ENCODE data around the gene ATIC.

Gene ATIC

DNA sequence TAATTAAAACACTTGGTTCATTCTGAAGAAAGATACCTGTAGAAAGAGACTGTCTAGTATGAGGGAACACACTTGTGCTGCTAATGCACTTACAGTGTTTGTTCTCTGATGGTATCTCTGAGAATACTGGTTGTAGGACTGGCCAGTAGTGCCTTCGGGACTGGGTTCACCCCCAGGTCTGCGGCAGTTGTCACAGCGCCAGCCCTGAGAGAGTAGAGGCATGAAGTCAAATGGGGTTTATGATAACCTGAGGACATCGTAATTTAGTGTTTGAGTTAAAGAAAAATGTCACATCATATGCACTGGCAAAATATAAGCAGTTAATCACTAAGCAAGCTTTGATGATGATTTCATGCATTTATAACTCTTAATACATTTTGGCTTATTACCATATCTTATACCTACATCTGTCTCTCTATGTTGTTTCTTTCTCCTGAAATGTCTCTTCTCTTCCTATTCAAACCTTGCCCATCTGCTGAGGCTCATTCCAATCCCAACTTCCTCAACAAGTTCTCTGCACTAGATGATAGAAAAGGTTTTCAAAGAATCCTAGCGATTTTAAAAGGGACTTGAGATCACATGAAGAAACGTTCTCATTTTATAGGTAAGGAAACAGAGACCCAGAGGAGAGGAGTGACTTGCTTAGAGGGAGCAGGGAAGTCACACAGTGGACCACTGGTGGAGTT is 50.2 kb downstream of the ATIC start:
- DNase-seq = no peak

- DNase-seq = no peak
These were observed 50.7 kb downstream of the ATIC start for GRCh38 chr2:215362562-215362904.

DNA sequence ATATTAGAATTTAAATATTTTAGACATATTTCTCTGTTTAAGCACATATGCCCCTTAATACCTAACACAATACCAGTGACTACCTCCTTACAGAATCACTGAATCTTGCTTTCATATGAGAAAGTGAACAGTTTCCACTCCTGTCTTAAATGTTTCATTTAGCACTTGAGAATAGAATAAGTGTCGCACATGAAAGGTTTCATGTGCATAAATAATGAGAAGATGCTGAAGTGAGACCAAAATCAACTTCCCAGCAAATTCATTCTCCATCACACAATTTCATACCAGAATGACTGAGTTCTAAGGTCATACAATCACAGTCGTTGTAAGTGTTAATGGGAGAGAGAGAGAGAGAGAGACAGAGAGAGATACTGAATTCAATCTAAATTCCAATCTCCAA is 51.2 kb downstream of the ATIC start:
- no peak for DNase-seq

DNA sequence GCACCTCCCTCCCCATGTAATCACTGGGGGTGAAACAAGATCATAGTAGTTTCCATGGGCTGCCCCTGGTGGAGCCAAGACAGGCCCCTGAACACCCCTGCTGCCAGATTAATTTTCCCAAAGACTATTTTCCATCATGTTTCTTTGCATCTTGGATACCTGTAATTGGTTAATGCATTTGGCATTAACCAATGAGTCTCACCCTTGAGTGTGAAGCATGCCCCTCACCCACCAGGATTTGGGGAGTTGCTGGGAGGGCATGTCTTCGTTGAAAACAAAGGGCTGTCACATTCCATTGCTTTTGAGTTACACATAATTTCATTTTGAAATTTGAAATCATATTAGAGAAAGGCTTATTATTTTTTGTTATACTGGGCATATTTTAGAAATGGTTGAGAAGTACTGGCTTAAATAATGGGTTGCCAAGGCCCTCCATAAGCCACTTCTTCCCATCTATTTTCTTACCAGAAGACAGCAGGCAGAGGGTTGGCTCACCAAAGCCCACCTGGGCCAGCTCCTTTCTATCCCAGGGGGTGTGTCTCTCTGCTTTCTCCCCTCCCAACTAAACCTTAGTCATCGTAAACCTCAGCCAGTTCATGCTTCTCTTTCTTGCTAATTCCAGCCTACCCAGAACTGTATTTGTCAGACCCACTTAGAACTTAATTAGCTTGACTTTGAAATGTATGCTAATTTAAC is 51.8 kb downstream of the ATIC start:
- DNase-seq = no peak

DNA sequence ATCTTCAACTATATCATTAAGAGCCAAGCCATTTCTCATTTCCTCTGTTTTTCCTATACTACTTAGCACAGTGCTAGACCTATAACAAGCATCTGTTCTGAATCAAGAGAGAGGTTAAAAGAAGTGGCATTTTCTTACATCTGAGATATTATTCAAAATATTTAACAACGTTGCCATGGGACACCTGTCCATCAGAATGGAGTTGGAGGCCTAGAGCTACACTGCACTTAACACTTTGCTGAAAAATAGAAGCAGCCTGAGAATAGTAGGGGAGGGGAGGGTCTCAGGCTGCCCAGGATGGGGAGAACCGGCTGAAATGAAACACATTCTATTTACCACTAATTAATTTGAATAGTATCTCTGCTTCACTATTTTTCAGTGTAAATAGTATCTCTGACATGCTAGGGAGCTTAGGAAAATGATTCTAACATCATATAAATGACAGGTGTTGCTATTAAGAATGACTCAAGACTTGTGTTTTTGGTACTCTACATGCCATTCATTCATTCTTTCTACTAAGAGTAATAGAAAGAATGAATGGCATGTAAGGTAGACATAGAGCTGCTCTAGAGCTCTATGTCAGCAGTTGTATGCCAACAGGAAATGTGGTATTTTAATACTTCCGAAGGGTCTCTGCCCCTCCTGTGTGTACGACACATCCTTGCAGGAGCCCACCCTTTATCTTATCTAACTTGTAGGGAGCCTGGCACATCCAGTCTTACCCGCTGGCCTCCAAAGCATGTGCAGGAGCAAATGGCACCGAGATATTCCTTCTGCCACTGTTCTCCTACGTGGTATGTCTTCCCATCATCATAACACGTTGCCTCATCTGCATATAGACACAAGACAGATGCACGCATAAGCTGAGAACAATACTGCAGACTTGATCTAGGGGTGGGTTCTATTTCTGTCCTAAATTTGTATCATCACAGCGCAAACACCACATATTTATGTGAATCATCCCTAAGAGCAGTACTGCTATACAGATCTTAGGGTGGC is 52.6 kb downstream of the ATIC start:
- DNase-seq = no peak

DNA sequence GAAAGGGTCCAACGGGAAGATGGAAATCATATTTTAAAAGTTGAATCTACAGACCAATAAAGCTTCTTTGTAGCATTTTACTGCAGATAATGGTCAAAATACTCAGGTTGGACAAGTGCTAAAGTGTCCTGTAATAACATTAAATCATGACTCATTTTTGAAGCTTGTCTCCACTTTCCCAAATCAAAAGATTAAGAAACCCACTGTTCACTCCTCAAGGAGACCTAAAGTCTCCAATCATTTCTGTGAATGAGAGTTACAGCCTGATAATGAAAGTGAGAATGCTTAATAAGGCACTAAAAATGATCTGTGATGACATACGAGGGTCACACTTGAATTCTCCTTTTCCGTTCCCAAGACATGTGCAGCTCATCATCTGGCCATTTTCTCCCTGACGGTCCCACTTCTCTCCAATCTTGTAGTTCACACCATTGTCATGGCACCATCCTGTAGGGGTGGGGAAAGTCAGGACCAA is 53.4 kb downstream of the ATIC start:
- DNase-seq = no peak

- DNase-seq = no peak
These were observed 54.7 kb downstream of the ATIC start for GRCh38 chr2:215366440-215367032.

DNA sequence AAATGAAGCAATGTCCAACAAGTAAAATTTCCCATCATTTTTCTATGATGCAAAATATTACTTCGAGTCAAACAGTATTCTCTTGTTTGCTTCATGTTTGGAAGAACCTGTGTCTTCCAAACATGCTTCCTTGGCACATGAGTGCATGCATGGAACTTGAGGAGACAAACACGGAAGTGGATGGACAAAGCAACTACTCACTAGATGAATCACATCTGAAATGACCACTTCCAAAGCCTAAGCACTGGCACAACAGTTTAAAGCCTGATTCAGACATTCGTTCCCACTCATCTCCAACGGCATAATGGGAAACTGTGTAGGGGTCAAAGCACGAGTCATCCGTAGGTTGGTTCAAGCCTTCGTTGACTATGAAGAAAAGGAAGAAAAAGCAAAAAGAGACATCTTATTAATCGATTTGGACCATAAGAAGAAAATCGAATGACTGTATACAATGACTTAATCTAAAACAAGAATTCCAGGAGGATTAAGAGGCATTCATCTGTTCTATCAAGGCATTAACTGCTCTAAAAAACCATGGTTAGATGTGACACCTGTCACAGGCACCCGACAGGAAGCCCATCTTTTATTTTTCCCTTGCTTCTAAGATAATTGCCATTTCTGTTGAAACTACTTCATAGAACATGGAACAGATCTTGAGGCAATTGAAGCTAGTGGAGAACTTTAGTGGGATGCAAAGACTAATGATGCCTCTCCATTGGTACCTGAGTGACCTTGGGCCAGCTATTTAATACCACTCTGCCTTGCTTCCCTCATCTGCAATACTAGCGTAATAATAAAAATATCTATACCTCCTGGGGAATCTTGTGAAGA is 56.0 kb downstream of the ATIC start:
- no peak for DNase-seq

DNA sequence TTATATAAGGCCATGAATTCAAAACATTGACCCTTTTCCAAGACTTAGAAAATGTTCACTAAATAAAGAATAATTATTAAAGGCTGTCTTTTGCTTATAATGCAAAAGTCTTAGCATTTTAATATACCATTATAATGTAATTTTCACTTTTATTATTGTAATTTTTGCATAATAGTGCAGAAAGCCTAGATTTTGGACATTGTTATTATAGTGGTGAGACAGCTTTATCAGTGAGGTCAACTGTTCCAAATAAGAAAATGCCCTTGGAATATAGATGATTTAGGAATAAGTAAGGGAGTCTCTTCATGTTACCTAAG is 56.6 kb downstream of the ATIC start:
- no peak for DNase-seq

- no peak for DNase-seq
These were observed 57.4 kb downstream of the ATIC start for GRCh38 chr2:215369181-215369760.

GRCh38 chr2:215370112-215370965 is 58.5 kb downstream of the ATIC start:
- DNase-seq = no peak

GRCh38 chr2:215371915-215372897 is 60.3 kb downstream of the ATIC start:
- DNase-seq = no peak

GRCh38 chr2:215372968-215373649 is 61.2 kb downstream of the ATIC start:
- DNase-seq = no peak

GRCh38 chr2:215374002-215374401 is 62.1 kb downstream of the ATIC start:
- no peak for DNase-seq

DNA sequence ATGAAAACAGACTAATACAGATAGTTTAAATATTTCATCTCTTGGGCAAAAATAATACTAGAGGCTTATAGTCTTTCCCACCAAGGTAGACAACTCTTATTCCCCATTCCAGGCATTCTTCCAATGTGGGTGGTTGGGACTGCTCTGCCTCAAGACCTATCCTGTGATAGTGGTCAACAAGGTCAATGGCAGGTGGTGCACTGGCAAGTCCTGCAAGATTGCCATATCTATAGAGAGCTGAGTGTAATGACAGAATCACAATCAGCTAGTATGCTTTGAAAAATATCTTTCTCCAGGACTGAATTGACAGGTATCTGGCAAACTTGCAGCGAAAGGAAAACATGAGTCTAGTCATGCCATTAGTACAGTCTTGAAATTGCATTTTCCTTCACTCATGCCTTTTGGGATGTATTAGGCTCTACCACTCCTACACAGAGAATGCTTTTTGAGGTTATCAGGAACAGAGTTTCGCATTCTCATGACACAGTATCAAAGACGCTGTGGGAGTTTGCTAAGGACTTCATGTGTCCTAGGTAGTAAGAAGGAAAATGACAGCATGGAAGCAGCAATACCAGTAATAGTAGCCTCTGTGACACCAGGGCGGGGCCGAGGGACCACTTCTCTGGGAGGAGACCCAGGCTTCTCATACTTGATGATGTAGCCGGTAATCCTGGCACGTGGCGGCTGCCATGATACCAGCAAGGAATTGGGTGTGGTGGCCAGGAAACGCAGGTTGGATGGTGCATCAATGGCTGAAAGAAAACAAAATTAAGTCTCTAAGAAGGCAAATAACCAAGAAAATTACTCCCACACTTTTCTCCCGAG is 63.0 kb downstream of the ATIC start:
- DNase-seq = no peak

DNA sequence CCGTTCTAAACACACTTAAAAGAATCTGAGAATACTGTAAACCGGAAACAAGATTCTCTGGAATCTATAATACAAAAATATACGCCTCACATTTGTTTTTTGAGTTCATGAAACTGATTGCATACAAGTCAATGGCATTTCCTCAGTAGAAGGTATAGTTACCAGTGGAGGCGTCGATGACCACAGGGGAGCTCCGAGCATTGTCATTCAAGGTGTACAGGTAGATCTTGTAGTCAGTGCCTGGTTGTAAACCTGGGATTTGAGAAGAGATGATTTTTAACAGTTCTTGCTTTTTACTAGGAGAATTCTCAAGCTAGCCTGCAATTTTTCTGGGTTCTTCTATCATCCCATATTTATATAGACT is 63.6 kb downstream of the ATIC start:
- DNase-seq = no peak

- DNase-seq = no peak
These were observed 64.4 kb downstream of the ATIC start for GRCh38 chr2:215376103-215376780.

DNA sequence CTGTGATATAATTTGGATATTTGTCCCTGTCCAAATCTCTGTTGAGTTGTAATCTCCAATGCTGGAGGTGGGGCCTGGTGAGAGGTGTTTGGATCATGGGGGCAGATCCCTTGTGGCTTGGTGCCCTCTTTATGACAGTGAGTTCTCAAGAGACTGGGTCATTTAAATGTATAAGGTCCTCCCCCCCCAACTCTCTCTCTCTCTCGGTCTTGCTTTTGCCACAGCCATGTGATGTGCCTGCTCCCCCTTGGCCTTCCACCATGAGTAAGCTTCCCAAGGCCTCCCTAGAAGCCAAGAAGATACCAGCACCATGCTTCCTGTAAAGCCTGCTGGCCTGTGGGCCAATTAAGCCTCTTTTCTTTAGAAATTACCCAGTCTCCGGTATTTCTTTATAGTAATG is 65.4 kb downstream of the ATIC start:
- DNase-seq = no peak
